Measurements from ENCODE around the gene STRBP. TPM values are rescaled to one million over a fixed set of nuclear protein-coding genes. Genes with fewer than 3 reads are reported as not detected.

The STRBP gene
- total and polyA plus RNA-seq, 2 of the 8 experiments (the other 6 are each of a cell fraction or from before 2014, with no cell fraction given), result 29.7 to 105 TPM

DNA sequence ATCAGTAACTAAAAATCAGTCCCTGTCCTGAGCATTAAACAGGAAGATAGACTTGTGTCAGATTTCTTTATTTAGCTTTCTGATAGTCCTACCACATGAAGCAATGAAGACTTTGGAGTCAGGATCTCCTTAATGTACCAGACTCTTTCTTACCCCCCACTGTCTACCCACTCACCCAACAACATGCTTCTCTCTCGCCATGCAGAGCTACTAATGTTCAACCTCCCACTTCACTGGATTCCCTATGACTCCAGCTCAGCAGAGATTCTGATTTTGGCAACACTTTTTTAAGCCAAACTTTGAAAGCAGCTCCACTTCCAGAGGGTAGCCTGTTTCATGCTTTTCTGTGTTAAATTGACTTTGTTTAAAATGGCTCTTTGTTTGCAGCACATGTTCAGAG is 184.1 kb downstream of the STRBP start:
- H3K18ac ChIP-seq (ENCODE audit: extremely low read depth, low read length), result no peak overlapping the region
- no peak overlapping the region for H2AK5ac ChIP-seq (ENCODE audit: low read depth, low read length)
- H3K9me3 ChIP-seq (ENCODE audit: insufficient read depth in 2 of 2, low read depth in 1 of 2, low read length in 1 of 2), result no peaks in the 10 kb centered on the region
- FAIRE-seq (no peak), DNase-seq (ENCODE audit: low read depth in 1 of 2, low spot score in 2 of 2) (no peak)
- no peak overlapping the region for H2BK20ac ChIP-seq (ENCODE audit: low read length)
- 0 out of 2 replicates have a peak, but pooled peaks cover 2% of the 10 kb centered on the region for H3K79me1 ChIP-seq (ENCODE audit: low read depth, low read length)
- no peaks in the 10 kb centered on the region for H3K79me2 ChIP-seq (ENCODE audit: control insufficient read depth in 1 of 2, insufficient read depth in 2 of 2, low read length in 2 of 2)
- no peaks in the 10 kb centered on the region for H3K27me3 ChIP-seq (replicated peaks in 1 of 4; ENCODE audit: control insufficient read depth in 3 of 4, extremely low read depth in 1 of 4, insufficient read depth in 3 of 4, low read length in 3 of 4)
- POLR2A ChIA-PET (ENCODE audit: partially characterized antibody), result interaction anchor here (1.7 kb wide), 1 partner anchor 8 kb away, joined by 3 read pairs; no protein-coding TSS in a partner anchor
- TF ChIP-seq CTBP2 (IDR thresholded peaks at IDR 0.05; ENCODE audit: borderline replicate concordance, insufficient read depth, insufficient read length, low read length) (no peak), TEAD4 (IDR thresholded peaks at IDR 0.05; ENCODE audit: low read depth, low read length) (no peak), TBP (IDR thresholded peaks at IDR 0.05; ENCODE audit: low read depth, low read length) (no peak), RFX5 (IDR thresholded peaks at IDR 0.05; ENCODE audit: borderline replicate concordance, low read depth, low read length) (no peak), ASH2L (IDR thresholded peaks at IDR 0.05; ENCODE audit: low read length) (no peak), KDM4A (IDR thresholded peaks at IDR 0.05; ENCODE audit: low read depth, low read length, severe bottlenecking) (no peak)
- no peak overlapping the region for H2BK120ac ChIP-seq (replicated peaks; ENCODE audit: low read depth, low read length)
- peaks cover 0 to 5% (median 2%) of the 10 kb centered on the region in 4 experiments; a peak in 3 of 7 replicates for H3K4me1 ChIP-seq (replicated peaks in 1 of 4; ENCODE audit: control insufficient read depth in 3 of 4, insufficient read depth in 4 of 4, low read length in 3 of 4)
- H3K23ac ChIP-seq (ENCODE audit: insufficient read length), result no peak overlapping the region
- 100% methylated on average over 1 of the region's 1 CpG; no CpG with 5 or more reads in 1 of the 2 experiments for WGBS, 2 experiments (ENCODE audit: extremely low coverage in 1 of 2, insufficient coverage in 1 of 2, insufficient read length in 1 of 2, insufficient replicate concordance in 2 of 2, low coverage in 1 of 2, low lambda C conversion rate in 2 of 2, missing lambda C conversion rate in 1 of 2)
- no peak overlapping the region for H4K91ac ChIP-seq (replicated peaks; ENCODE audit: insufficient read length, low read length)
- no peak overlapping the region for H3K56ac ChIP-seq (replicated peaks; ENCODE audit: insufficient read length, low read depth, low read length)
- no peak overlapping the region for H3K9ac ChIP-seq (replicated peaks in 1 of 4; ENCODE audit: extremely low read depth in 1 of 4, low read depth in 3 of 4, low read length in 3 of 4)
- H4K5ac ChIP-seq (ENCODE audit: insufficient read length, low read depth, low read length), result no peak overlapping the region
- no peaks in the 10 kb centered on the region for H4K20me1 ChIP-seq (replicated peaks in 1 of 2; ENCODE audit: control insufficient read depth in 1 of 2, insufficient read depth in 2 of 2, low read length in 2 of 2)
- H3K4me3 ChIP-seq (ENCODE audit: extremely low read depth in 1 of 4, insufficient read depth in 2 of 4, low read depth in 3 of 4, low read length in 4 of 4), result no peak overlapping the region
- no peak overlapping the region for H2BK12ac ChIP-seq (ENCODE audit: low read depth, low read length)
- no peak overlapping the region for H2BK5ac ChIP-seq (ENCODE audit: low read depth, low read length)
- H2AFZ ChIP-seq (ENCODE audit: low read length), result no peak overlapping the region
- CTCF ChIA-PET (ENCODE audit: partially characterized antibody), result interaction anchor here (0.6 to 6.3 kb wide), 8 partner anchors 9 to 270 kb away, joined by 3 to 53 read pairs (median 4); no protein-coding TSS in a partner anchor
- no peak overlapping the region for H3K4me2 ChIP-seq (ENCODE audit: insufficient read depth in 1 of 2, low read depth in 2 of 2, low read length in 2 of 2)
- H3K36me3 ChIP-seq (ENCODE audit: control insufficient read depth in 2 of 4, insufficient read depth in 4 of 4, low read length in 3 of 4), result peaks cover 6 to 22% (median 11%) of the 10 kb centered on the region in 4 experiments; a peak in 7 of 8 replicates
- H4K8ac ChIP-seq (ENCODE audit: extremely low read depth, insufficient read depth, low read length), result no peak overlapping the region
- no peak overlapping the region for H2BK15ac ChIP-seq (ENCODE audit: low read length)
- H3K23me2 ChIP-seq (ENCODE audit: low read depth, low read length), result no peaks in the 10 kb centered on the region
- H3K4ac ChIP-seq (replicated peaks; ENCODE audit: insufficient read length, low read depth, low read length), result no peak overlapping the region
- H3K14ac ChIP-seq (ENCODE audit: insufficient read length), result no peak overlapping the region
- H3K27ac ChIP-seq (ENCODE audit: low read depth, low read length), result no peak overlapping the region

All from H1 (cell line).